Stomach (tissue), 4 donors: Measurements from ENCODE around the gene BSN.

Experiments used
- EP300 ChIP-seq: sonication (generic); formaldehyde crosslinking; IDR thresholded peaks from one replicate; pipeline ENCODE4 v1.6.1; 2017; ENCODE audit warnings: antibody characterized with exemption
- TF ChIP-seq, protein P1 (sequence below), 7 experiments: fragments of 450-650 bp in 4 of 7; fragments of 200-600 bp in 3 of 7; sonication (generic) in 3 of 7; IDR thresholded peaks; one replicate each; pipeline ENCODE4 v1.5.1; 2016 to 2019; ENCODE audit warnings: antibody characterized with exemption in 7 of 7, control low read depth in 2 of 7, mild to moderate bottlenecking in 1 of 7

DNA sequence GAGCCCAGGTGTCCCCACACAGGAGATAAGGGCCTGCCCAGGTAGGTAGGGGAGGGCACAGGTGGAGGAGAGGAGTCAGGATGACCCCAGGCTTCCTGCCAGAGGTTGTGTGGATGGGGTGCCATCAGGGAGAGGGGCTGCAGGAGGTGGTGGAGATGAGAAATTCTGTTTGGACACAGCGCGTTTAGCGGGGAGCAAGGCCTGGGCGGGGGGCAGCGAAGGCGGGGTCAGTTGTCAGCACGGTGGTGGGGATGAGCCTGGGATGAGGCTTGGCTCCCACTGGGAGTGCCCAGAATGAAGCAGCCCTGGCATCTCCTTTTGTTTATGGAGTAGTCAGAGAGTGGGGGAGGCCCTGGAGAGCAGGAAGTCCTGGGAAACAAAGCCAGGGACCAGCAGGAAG, 149.7 kb downstream of the BSN start:
- TF ChIP-seq, protein P1, sequence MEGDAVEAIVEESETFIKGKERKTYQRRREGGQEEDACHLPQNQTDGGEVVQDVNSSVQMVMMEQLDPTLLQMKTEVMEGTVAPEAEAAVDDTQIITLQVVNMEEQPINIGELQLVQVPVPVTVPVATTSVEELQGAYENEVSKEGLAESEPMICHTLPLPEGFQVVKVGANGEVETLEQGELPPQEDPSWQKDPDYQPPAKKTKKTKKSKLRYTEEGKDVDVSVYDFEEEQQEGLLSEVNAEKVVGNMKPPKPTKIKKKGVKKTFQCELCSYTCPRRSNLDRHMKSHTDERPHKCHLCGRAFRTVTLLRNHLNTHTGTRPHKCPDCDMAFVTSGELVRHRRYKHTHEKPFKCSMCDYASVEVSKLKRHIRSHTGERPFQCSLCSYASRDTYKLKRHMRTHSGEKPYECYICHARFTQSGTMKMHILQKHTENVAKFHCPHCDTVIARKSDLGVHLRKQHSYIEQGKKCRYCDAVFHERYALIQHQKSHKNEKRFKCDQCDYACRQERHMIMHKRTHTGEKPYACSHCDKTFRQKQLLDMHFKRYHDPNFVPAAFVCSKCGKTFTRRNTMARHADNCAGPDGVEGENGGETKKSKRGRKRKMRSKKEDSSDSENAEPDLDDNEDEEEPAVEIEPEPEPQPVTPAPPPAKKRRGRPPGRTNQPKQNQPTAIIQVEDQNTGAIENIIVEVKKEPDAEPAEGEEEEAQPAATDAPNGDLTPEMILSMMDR (IDR thresholded peaks at IDR 0.05), result no peak
- TF ChIP-seq EP300, result no peak
